Endothelial cell of umbilical vein (primary cell): Measurements from ENCODE around the gene GRIK1. TPM values are rescaled to one million over a fixed set of nuclear protein-coding genes. Genes with fewer than 3 reads are reported as not detected.

Experiments
- BruUV-seq: library from RNA; stranded (reverse); fragments of 400-500 nt; replicated peaks from 2 replicates; lab custom pipeline; 2021; lab: Mats Ljungman, UMichigan
- CTCF ChIA-PET: fragments of 300-600, 350-600 bp; sonication (Branson Sonifier 250); formaldehyde crosslinking; loops from one replicate; lab custom pipeline; 2021; ENCODE audit warnings: antibody characterized with exemption, inconsistent platforms; lab: Charles Lee
- POLR2A ChIA-PET: fragments of 300-600, 350-600 bp; sonication (Branson Sonifier 250); formaldehyde crosslinking; loops from one replicate; lab custom pipeline; 2021; ENCODE audit warnings: antibody characterized with exemption, inconsistent platforms; lab: Charles Lee
- DNase-seq: peaks from one replicate; pipeline ENCODE4 v3.0.0-alpha.2; 2011; ENCODE audit warnings: low read depth, low spot score
- FAIRE-seq: peaks from 2 replicates; lab custom pipeline; 2011; peaks lifted over from hg19 to GRCh38; lab: Jason Lieb, UNC
- H2AFZ ChIP-seq: 2 replicates; pipeline ENCODE4 v1.6.0; 2012; ENCODE audit warnings: low read depth, low read length, control low read depth, inconsistent platforms
- H3K27ac ChIP-seq: 2 replicates; pipeline ENCODE4 v1.5.1; 2011; ENCODE audit warnings: low read depth, mild to moderate bottlenecking, control low read depth, low read length, moderate library complexity; ENCODE audit not compliant: insufficient read depth
- H3K27me3 ChIP-seq, 2 experiments: 2 replicates each; pipeline versions ENCODE4 v1.6.0 to v1.6.1; 2011; ENCODE audit warnings: low read length in 2 of 2, mixed read lengths in 1 of 2; ENCODE audit not compliant: control insufficient read depth in 2 of 2, insufficient read depth in 2 of 2
- H3K36me3 ChIP-seq, 2 experiments: 2 replicates in 1 of 2; 3 replicates in 1 of 2; pipeline ENCODE4 v1.5.1; 2011; ENCODE audit warnings: low read length in 2 of 2, mild to moderate bottlenecking in 1 of 2, moderate library complexity in 1 of 2; ENCODE audit not compliant: control insufficient read depth in 2 of 2, insufficient read depth in 2 of 2; ENCODE audit errors: extremely low read depth in 1 of 2
- H3K4me1 ChIP-seq: 3 replicates; pipeline ENCODE4 v1.5.1; 2011; ENCODE audit warnings: mild to moderate bottlenecking, low read length; ENCODE audit not compliant: control insufficient read depth, insufficient read depth; ENCODE audit errors: extremely low read depth
- H3K4me2 ChIP-seq: 2 replicates; pipeline ENCODE4 v1.6.1; 2011; ENCODE audit warnings: low read length, control low read depth, mixed read lengths; ENCODE audit not compliant: insufficient read depth
- H3K4me3 ChIP-seq, 3 experiments: fragments of 200-600 bp in 1 of 3; sonication (generic), shearing (Covaris generic) in 1 of 3; replicated peaks in 1 of 3; 2 replicates each; pipeline ENCODE4 v1.5.1; 2011 to 2016; ENCODE audit warnings: control low read depth in 3 of 3, low read length in 3 of 3, mild to moderate bottlenecking in 2 of 3, inconsistent platforms in 1 of 3, low read depth in 1 of 3, moderate library complexity in 1 of 3; ENCODE audit not compliant: insufficient read depth in 1 of 3
- H3K79me2 ChIP-seq: 2 replicates; pipeline ENCODE4 v1.6.0; 2012; ENCODE audit warnings: low read length, inconsistent platforms; ENCODE audit not compliant: control insufficient read depth, insufficient read depth
- H3K9ac ChIP-seq: replicated peaks from 2 replicates; pipeline ENCODE3; 2011; ENCODE audit warnings: low read length, control low read depth; ENCODE audit not compliant: insufficient read depth; ENCODE audit errors: extremely low read depth
- H3K9me1 ChIP-seq: replicated peaks from 3 replicates; pipeline ENCODE4 v1.6.0; 2011; ENCODE audit warnings: mild to moderate bottlenecking, low read length; ENCODE audit not compliant: control insufficient read depth, insufficient read depth; ENCODE audit errors: extremely low read depth
- H3K9me3 ChIP-seq: replicated peaks from 2 replicates; pipeline ENCODE4 v1.5.1; 2012; ENCODE audit warnings: low read length, inconsistent platforms; ENCODE audit not compliant: control insufficient read depth, insufficient read depth
- H4K20me1 ChIP-seq: replicated peaks from 2 replicates; pipeline ENCODE3; 2011; ENCODE audit warnings: mild to moderate bottlenecking, low read length; ENCODE audit not compliant: control insufficient read depth, insufficient read depth; ENCODE audit errors: extremely low read depth
- CTCF ChIP-seq, 2 donors: IDR thresholded peaks; 1 replicate in 1 of 2; 2 replicates in 1 of 2; pipeline ENCODE4 v1.5.1; 2011; ENCODE audit warnings: low read length in 2 of 2, mild to moderate bottlenecking in 2 of 2, moderate library complexity in 2 of 2, control low read depth in 1 of 2, inconsistent platforms in 1 of 2, low read depth in 1 of 2; ENCODE audit not compliant: insufficient read depth in 1 of 2; ENCODE audit errors: extremely low read depth in 1 of 2
- EZH2 ChIP-seq: IDR thresholded peaks from 2 replicates; pipeline ENCODE4 v1.6.1; 2012; ENCODE audit warnings: borderline replicate concordance, low read depth, mild to moderate bottlenecking, moderate library complexity, low read length, inconsistent platforms; ENCODE audit not compliant: severe bottlenecking
- FOS ChIP-seq: IDR thresholded peaks from 2 replicates; pipeline ENCODE4 v1.6.1; 2011; ENCODE audit warnings: mild to moderate bottlenecking, low read length, moderate library complexity, borderline replicate concordance; ENCODE audit not compliant: insufficient read depth
- GATA2 ChIP-seq: IDR thresholded peaks from 2 replicates; pipeline ENCODE4 v1.7.0; 2011; ENCODE audit warnings: low read depth, mild to moderate bottlenecking, moderate library complexity, mixed read lengths, low read length; ENCODE audit not compliant: insufficient read length, insufficient read depth
- JUN ChIP-seq: IDR thresholded peaks from 2 replicates; pipeline ENCODE4 v1.6.1; 2011; ENCODE audit warnings: borderline replicate concordance, low read depth; ENCODE audit not compliant: insufficient read length, insufficient read depth
- MYC ChIP-seq: IDR thresholded peaks from one replicate; pipeline ENCODE4 v1.6.1; 2011; ENCODE audit warnings: mild to moderate bottlenecking, low read depth, low read length
- POLR2AphosphoS5 ChIP-seq: IDR thresholded peaks from 2 replicates; pipeline ENCODE4 v1.6.1; 2012; ENCODE audit warnings: low read depth, mild to moderate bottlenecking, control low read depth, low read length, moderate library complexity; ENCODE audit not compliant: insufficient read depth
- dilution Hi-C: fragments of 300-500 bp; cut with MboI; formaldehyde crosslinking; loops from one replicate; pipeline ENCODE4 v1.15.0; 2019; ENCODE audit warnings: low sequenced_read_pairs; ENCODE audit not compliant: extremely low pct_ligation_motif_present
- intact Hi-C: fragments of 100-400 bp; cut with micrococcal nuclease; formaldehyde crosslinking; loops from one replicate; pipeline ENCODE4 v1.10.0; 2022
- polyA plus RNA-seq, 4 experiments: library from polyadenylated mRNA; depleted of rRNA in 3 of 4; stranded (reverse) in 3 of 4; unstranded in 1 of 4; fragments of >200 nt; gene quantifications; 2 replicates each; pipeline versions ENCODE4 v1.2.1 to v1.2.3, GENCODE V29; 2011 to 2012; ENCODE audit warnings: missing spikeins in 1 of 4
- total RNA-seq: library from RNA; stranded (reverse); gene quantifications from 2 replicates; pipeline ENCODE4 v1.2.3, GENCODE V29; 2021

GRIK1 gene
- total and polyA plus RNA-seq, 2 donors (not counting 3 experiments of a cell fraction or from before 2014, with no cell fraction given), result not detected

DNA sequence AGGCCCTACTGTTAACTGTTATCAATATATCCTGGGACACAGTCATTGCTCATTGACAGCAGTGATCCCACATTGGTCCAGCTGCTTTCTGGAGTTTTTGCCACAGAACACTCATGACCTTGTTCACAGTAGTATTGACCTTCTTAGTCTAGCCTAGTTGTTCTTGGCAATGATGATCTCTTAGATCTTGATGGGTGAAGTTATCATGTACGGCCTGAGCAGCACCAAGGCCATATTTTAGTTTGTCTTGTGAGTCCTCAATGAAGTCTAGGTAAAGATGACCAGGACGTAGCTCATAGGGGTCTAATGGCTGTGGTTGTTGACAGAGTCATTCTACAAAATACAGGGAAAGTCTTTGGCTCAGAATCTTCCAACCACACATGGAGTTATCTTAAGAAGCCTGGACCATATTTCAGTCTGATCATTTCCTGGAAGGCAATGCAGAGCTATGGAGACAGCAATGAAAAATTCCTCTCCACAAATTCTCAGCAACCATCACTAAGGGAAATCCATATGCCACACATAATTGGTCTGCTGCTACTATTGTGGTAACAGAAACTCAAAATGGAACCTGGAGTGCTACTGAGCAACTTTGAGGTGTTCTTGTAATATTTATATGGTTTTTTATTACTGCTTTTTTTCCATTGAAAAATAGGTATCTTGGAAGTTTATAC, 279.6 kb downstream of the GRIK1 start:
- FAIRE-seq, result no peak
- intact Hi-C loops, result no loop called here
- no peak overlapping the region for H3K4me3 ChIP-seq
- H2AFZ ChIP-seq, result no peak overlapping the region
- dilution Hi-C loops, result no loop called here
- H3K27me3 ChIP-seq, result no peaks in the 10 kb centered on the region
- no peaks in the 10 kb centered on the region for H3K9me3 ChIP-seq
- H3K79me2 ChIP-seq, result no peaks in the 10 kb centered on the region
- H3K9ac ChIP-seq, result no peak overlapping the region
- ChIA-PET CTCF (no interaction called here), POLR2A (no interaction called here)
- no peak for TF ChIP-seq MYC
- TF ChIP-seq CTCF (IDR thresholded peaks at IDR 0.05; ENCODE audit: extremely low read depth in 1 of 2, insufficient read depth in 1 of 2, low read depth in 1 of 2, low read length in 2 of 2), result no peak
- no peak for TF ChIP-seq GATA2
- TF ChIP-seq FOS, result no peak
- no peak for TF ChIP-seq EZH2
- TF ChIP-seq POLR2AphosphoS5, result no peak
- TF ChIP-seq JUN, result no peak
- H3K9me1 ChIP-seq, result no peaks in the 10 kb centered on the region
- no peak overlapping the region for H3K27ac ChIP-seq
- no peaks in the 10 kb centered on the region for H4K20me1 ChIP-seq
- H3K4me2 ChIP-seq, result no peak overlapping the region
- no peaks in the 10 kb centered on the region for H3K36me3 ChIP-seq
- DNase-seq, result no peak
- H3K4me1 ChIP-seq, result peaks cover 27% of the 10 kb centered on the region
- BruUV-seq, result no TSS peak
